Activated T-cell treated with anti-CD3 and anti-CD28 coated beads for 24 hours (primary cell): ENCODE data around the gene CTSC.
A peak's percentile ranks its signal among the peaks of the same experiment; 100 is the strongest.

Experiments used
- DNase-seq: peaks from one replicate; pipeline ENCODE4 v3.0.0-alpha.2; 2020; ENCODE audit warnings: low read depth

The CTSC gene

GRCh38 chr11:88337181-88337986, at the start of gene CTSC:
Gene CTSC, minus strand, starts transcription at chr11:88337736. Its CDS starts 64 bp downstream, at chr11:88337672.
- DNase-seq: peak; percentile 88

DNA sequence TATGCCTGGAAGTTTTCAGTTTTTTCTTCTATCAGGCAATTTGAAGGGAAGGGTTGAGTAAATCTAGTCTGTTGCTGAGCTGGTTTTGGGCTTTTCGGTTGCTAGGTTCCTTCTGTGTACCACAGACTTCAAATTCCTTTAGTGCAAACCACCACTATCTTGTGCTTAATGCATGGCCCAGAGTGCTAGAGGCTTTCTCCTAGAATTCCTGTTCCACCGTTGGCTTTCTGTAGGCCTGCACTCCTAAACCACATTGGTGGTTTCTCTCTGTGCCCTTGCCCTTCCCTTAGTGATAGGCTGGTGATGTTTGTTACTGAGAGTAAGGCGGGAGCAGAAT, 47.1 kb upstream of the CTSC start:
- no peak for DNase-seq

- no peak for DNase-seq
Observed at GRCh38 chr11:88384004-88384668, 46.6 kb upstream of the CTSC start.

DNA sequence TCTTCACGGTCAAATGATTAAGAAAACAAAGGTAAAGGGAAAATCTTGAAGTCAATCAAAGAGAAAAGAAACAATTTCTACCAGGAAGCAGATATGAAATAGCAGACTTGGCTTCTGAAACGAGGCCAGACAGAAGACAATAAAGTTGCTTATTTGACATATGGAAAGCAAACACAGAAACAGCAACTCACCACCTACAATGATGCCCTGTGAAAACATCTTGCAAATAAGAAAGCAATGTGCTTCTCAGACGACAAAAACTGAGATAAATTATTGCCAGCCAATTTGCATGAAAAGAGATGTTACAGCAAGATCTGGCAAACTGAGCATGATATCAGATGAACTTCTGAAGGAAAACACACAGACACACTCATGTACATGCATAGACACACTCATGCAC, 45.9 kb upstream of the CTSC start:
- no peak for DNase-seq

DNA sequence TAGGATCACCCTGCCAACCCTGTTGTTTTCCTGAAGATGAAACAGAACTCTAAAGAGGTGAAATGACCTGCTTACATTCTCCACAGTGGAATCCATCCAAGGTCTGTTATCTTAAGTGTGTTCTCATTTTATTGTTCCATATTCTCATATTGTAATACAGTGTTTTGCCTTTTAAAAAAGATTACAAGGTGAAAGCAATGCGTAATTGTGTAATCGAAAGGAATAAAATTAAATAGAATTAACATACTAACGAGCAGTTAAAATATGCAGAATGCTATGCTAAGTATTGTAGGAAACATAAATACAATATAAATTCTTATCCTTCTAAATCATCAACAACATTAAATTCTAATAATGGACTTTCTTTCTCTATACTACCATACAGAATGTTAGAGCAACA, 41.6 kb upstream of the CTSC start:
- DNase-seq: no peak

DNA sequence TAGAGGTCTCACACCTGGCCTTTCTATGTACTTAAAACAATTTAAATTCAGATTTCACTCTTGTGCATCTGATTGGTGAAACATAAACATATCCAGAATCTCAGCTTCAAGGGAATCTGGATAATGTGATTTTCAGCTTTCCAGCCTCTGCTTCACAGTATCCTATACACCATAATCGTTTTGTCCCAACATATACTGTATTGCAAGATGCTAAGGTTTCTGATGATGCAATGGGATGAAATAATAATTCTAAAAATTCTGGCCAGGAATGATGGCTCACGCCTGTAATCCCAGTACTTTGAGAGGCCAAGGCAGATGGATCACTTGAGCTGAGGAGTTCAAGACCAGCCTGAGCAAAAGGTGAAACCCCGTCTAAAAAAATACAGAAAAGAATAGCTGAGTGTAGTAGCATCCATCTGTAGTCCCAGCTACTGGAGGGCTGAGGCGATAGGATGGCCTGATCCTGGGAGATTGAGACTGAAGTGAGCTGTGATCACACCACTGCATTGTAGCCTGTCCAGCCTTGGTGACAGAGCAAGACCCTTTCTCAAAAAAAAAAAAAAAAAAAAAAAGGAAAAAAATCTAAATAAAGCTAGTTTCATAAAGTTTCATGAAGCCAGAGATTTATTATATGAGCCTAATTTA, 41.0 kb upstream of the CTSC start:
- DNase-seq: no peak

DNA sequence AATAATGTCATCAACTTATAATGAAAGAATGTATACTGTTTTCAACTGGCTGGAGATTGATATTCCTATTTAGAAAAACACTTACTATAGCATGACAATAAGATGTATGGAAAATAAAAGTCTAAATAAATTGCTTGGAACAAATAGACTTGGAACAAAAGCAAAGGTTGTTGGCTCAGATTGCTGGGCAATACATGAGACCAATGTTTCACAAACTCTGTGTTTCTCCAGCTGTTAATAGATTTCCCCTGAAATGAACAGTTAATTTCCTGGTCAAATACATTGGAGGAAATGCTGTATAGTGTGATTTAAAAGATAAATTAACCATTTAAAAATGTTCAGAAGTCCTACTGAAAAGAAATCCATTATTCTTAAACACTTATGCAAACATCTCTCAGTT, 40.1 kb upstream of the CTSC start:
- DNase-seq: no peak

DNA sequence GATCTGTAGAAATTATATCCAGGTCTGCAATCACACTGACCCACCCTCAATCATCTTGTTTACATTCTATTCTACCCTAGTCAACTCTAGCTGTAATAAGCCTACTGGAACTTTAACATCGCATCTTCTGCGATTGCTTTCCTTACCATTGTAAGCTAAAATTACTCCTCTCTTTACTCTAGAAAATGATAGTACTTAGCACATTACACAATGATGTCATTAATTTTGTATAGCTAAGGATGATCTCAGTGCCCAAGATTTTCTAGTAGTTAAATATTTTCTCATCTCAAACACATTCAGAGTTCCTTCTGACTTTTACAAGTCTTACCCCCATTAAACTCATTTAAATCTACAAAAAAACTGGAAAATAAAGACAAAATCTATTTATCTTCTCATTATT, 39.6 kb upstream of the CTSC start:
- no peak for DNase-seq

DNA sequence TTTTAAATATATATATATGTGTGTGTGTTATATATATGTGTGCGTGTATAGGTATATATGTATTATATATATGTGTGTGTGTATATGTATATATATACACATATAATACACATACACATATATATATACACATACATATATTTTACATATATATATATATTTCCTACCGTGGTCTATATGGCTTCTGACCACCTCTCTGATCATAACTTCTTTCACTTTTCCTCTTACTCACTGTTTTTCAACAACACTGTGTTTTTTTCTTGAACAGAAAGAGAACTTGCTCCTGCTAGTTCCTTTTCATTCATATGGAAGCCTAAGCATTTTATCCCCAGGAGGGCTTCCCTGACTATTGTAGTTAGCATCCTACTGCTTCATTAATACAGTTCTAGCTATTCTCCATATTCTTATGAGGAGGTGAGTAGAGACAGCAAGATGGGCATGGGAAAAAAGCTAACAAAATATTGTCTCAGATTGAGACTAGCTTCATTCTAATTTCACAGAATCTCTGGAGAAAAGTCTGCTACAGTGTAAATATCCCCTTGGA, 38.5 kb upstream of the CTSC start:
- DNase-seq: no peak

- DNase-seq: no peak
Observed at GRCh38 chr11:88370782-88371181, 33.2 kb upstream of the CTSC start.

DNA sequence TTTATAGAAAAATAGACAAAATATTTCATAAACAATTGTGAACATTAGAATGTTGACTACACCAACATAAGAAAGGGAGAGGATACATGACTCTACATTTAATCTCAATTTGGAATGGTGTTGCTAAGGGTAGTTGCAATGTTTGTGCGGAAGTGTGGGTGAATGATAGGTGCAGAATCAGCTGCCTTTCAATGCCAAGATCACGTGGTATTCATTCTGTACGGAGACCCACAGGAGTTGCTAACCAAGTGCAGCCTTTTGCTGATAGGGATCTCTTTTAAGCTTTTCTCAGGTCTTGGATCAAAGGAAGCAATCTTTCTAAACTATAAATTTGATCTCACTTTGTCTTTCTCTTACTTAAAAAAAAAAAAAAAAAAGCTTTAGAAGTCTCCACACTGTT, 29.8 kb upstream of the CTSC start:
- no peak for DNase-seq

- no peak for DNase-seq
Observed at GRCh38 chr11:88363648-88364065, 26.1 kb upstream of the CTSC start.

- DNase-seq: no peak
Observed at GRCh38 chr11:88363004-88363403, 25.5 kb upstream of the CTSC start.

DNA sequence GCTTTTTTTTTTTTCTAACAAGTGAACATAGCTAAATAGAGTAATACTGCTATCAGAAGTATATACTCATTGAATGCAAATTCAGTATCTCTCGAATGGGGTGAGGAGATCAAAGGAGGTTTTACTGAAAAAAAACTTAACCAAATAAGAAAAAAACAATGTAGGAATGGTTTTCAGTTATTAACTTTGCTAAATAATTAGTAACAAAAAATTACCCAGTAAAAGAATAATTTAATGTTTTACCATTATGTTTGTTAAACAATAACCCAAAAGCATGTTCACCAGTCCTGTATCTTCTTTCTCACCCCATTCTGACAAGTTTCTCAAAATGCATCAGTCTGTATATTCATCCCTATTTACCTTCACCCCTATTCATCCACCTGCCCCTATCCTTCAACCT, 22.6 kb upstream of the CTSC start:
- no peak for DNase-seq

DNA sequence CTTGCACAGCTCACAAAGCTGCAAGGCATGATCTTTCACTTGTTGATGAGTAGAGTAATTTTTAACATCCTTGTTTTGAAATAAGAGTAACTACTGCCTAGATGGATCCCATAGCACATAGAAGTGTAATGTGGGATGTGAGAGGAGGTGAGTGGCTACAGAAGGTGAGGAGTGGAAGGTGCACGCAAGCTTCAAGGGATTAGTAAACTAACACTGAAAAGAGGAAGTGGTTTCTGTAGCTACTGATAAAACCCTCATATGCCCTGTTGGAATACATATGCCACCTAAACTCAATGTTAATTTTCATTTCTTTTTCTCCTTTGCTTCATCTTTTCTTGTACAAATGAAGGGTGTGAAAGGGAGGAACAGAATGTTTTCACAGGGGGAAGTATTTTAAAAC, 22.0 kb upstream of the CTSC start:
- DNase-seq: no peak

GRCh38 chr11:88359114-88359513, 21.6 kb upstream of the CTSC start:
- no peak for DNase-seq

GRCh38 chr11:88358040-88358431, 20.5 kb upstream of the CTSC start:
- no peak for DNase-seq

DNA sequence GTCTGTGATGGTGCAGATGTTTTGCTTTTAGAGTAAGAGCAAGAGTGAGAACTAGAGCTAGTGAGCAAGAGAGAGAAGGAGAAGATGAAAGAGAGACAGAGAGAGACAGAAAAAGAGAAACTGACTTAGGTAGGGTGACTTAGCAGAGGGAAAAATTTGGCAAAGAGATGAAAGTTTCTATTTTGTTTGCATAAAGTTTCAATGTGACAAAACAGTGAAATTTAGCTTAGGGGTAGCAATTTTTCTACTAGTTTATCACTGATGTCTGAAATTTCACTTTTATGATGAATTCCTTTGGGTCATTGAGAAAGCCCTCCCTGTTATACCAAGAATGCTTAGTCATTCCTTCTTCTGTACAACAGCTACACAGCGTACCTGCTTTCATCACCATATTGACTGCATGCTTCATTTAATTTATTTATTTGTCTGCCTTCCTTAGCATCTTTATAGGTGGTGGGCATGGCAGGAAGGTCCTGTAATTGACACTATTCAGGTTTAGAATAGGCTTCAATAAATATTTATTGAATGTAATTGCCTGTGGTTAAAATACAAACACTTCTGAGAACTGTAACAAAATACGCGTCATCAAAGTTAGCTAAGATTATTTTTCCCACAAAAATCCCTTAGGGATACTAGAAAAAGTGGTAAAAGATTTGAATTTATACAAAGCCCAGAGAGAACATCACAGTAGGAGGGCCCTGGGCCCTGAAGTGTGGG, 19.9 kb upstream of the CTSC start:
- no peak for DNase-seq

DNA sequence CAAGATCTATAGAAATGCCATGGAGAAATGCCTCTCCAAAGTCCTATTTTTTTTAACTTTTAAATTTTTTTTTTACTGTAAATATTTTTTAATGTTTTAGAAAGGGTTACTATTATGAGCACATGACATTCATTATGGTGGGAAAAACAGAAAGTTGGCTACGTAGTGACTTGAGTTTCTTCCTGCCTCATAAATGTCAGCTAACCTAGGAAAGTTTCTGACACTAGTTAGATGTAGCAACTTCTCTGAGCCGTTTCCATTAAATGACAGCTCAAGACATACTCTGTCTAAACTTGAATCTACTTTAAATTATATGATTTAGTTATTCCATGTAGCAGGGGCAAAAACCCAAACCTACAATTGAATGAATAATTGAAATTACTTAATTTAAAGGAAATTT, 18.4 kb upstream of the CTSC start:
- no peak for DNase-seq

GRCh38 chr11:88354912-88355311, 17.4 kb upstream of the CTSC start:
- no peak for DNase-seq

DNA sequence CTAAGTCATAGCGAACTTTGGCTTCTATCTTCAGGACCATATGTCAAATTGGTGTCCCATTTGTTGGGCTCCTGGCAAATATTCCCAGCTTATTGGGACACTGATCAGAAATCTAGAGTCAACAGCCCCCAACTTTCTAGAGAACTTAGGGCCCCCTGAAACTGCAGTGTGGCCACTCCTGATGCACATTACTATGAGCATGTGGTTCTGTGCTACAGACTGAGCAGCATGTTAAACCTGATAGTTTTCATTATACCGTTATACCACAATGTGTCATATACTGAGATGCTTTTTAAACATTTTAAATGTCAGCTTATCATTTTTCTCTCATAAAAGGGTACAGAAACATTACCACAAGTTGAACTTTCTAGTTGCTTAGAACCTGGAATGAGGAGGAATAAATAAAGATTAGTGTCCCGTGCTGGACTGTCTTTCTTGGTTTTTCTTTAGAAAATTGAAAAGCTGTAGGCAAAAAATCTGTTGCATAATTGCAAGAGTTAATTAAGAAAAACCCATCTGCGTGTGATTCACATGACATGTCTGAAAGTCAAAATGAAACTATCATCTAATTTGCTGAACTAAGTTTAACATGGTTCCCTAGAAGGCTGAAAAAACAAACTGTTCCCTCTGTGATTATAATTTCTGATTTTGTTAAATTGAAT, 16.4 kb upstream of the CTSC start:
- DNase-seq: no peak

- DNase-seq: no peak
Observed at GRCh38 chr11:88353386-88353785, 15.8 kb upstream of the CTSC start.
